Heart right ventricle (tissue), 16 donors: ENCODE results near the gene CDH23. TPM values are rescaled to one million over a fixed set of nuclear protein-coding genes. Genes with fewer than 3 reads are reported as not detected.

Experiments used
- ATAC-seq, 8 donors: fragments of 200-7000 bp; cut with Tn5 transposase; one replicate each; pipeline ENCODE4 v1.9.1; 2020; ENCODE audit warnings: mild to moderate bottlenecking in 8 of 8, moderate library complexity in 8 of 8, moderate number of reproducible peaks in 1 of 8
- DNase-seq, 2 donors: peaks; one replicate each; pipeline ENCODE4 v3.0.0-alpha.2; 2020
- H3K27ac ChIP-seq, 10 donors: fragments of 200-600 bp; sonication (generic) in 2 of 10; one replicate each; pipeline versions ENCODE4 v1.5.0 to v1.8.0; 2020 to 2022; ENCODE audit warnings: mild to moderate bottlenecking in 3 of 10
- H3K27me3 ChIP-seq, 7 donors: fragments of 200-600 bp; one replicate each; pipeline ENCODE4 v1.8.0; 2021 to 2022; ENCODE audit warnings: mild to moderate bottlenecking in 2 of 7
- H3K36me3 ChIP-seq, 9 donors: fragments of 200-600 bp; sonication (generic) in 1 of 9; one replicate each; pipeline versions ENCODE4 v1.5.0 to v1.8.0; 2020 to 2022; ENCODE audit warnings: mild to moderate bottlenecking in 2 of 9
- H3K4me1 ChIP-seq, 9 donors: fragments of 200-600 bp; sonication (generic) in 1 of 9; one replicate each; pipeline versions ENCODE4 v1.5.0 to v1.8.0; 2020 to 2022; ENCODE audit warnings: mild to moderate bottlenecking in 4 of 9
- H3K4me3 ChIP-seq, 10 donors: fragments of 200-600 bp; sonication (generic) in 2 of 10; one replicate each; pipeline versions ENCODE4 v1.5.0 to v1.8.0; 2020 to 2022; ENCODE audit warnings: mild to moderate bottlenecking in 7 of 10, moderate library complexity in 2 of 10
- H3K9me3 ChIP-seq, 11 donors: fragments of 200-600 bp in 10 of 11; sonication (generic) in 2 of 11; one replicate each; pipeline versions ENCODE4 v1.5.0 to v1.8.0; 2013 to 2022; ENCODE audit warnings: mild to moderate bottlenecking in 2 of 11, control low read depth in 1 of 11, moderate library complexity in 1 of 11
- WGBS, 2 donors: extraction: QIAGEN DNeasy Blood & Tissue Kit; methylation state at CpG; one replicate each; pipeline ENCODE4 v1.1.7; 2013; ENCODE audit warnings: inconsistent platforms in 1 of 2; 5-methylcytosine and 5-hydroxymethylcytosine counted together
- intact Hi-C, 10 donors: fragments of 100-400 bp; cut with DNase I; formaldehyde crosslinking; loops; one replicate each; pipeline versions ENCODE4 v1.11.1 to v1.14.2; 2022
- polyA plus RNA-seq, 2 donors: library from polyadenylated mRNA; stranded (reverse); fragments of 200-250 nt; gene quantifications; one replicate each; pipeline ENCODE4 v1.2.3, GENCODE V29; 2013
- total RNA-seq, 10 donors: library from RNA; stranded (reverse); fragmentation: NEBNext Ultra II Directional in 3 of 10; extraction: Animal tissue kit (Norgen Biotek cat#: 25700) in 3 of 10; gene quantifications; one replicate each; pipeline versions ENCODE4 v1.2.1 to v1.2.4, GENCODE V29; 2021 to 2023
- TF ChIP-seq, protein P1 (sequence below), 9 donors: fragments of 200-600 bp; sonication (generic) in 2 of 9; IDR thresholded peaks; one replicate each; pipeline versions ENCODE4 v1.5.0 to v1.8.0; 2021 to 2022; ENCODE audit warnings: antibody characterized with exemption in 9 of 9, mild to moderate bottlenecking in 5 of 9, moderate library complexity in 1 of 9
- donor health status: Arrhythmogenic right ventricular cardiomyopathy.
- donor health status: ischemic (EF 13 %, LVEDD 7.1; RV severe dilation, severe dysfunction).
- donor health status: healthy with polysubstance abuse.
- donor health status: DM: no; HTN: yes; CAD: no.
- donor health status: DM: no; HTN: no; CAD: no.
- donor health status: ischemic (EF 25% LVEDD 6.9; RV normal size, moderate dysfunction).
- donor health status: ischemic (EF 25% LVEDD 5.7; RV mildly dilated, moderate dysfunction).
- donor health status: healthy.
- donor health status: DM: yes; HTN: yes; CAD: no.
- donor health status: Ischemic cardiomyopathy.
- donor health status: ischemic (EF 35%, LVEDD 5.7; RV mildly dilated, moderate dysfunction).
- donor health status: nonischemic (EF 11% LVEDD 7.7; RV severe dilation, severe dysfunction).
- donor health status: DM: yes; HTN: yes; CAD: no.
- donor health status: PGD.
- donor health status: ischemic (EF 29% LVEDD 5.4; RV normal size, mild dysfunction).
- donor health status: nonischemic (EF 23%, LVEDD 6.1; RV moderate dilation, normal function).

CDH23 gene
- total and polyA plus RNA-seq, 12 donors = 1.1 to 7.7 (median 4.6) TPM

- Histone ChIP-seq H3K27me3 (no peaks in the 10 kb centered on the region), H3K4me3 (no peak overlapping the region), H3K27ac (no peak overlapping the region), H3K9me3 (no peaks in the 10 kb centered on the region), H3K36me3 (no peaks in the 10 kb centered on the region), H3K4me1 (peaks cover 6 to 22% (median 18%) of the 10 kb centered on the region in 9 donors)
- ATAC-seq (no peak), DNase-seq (no peak)
- 93 to 94% methylated on average over 11 of the region's 11 CpGs for WGBS, 2 donors
- TF ChIP-seq, protein P1, sequence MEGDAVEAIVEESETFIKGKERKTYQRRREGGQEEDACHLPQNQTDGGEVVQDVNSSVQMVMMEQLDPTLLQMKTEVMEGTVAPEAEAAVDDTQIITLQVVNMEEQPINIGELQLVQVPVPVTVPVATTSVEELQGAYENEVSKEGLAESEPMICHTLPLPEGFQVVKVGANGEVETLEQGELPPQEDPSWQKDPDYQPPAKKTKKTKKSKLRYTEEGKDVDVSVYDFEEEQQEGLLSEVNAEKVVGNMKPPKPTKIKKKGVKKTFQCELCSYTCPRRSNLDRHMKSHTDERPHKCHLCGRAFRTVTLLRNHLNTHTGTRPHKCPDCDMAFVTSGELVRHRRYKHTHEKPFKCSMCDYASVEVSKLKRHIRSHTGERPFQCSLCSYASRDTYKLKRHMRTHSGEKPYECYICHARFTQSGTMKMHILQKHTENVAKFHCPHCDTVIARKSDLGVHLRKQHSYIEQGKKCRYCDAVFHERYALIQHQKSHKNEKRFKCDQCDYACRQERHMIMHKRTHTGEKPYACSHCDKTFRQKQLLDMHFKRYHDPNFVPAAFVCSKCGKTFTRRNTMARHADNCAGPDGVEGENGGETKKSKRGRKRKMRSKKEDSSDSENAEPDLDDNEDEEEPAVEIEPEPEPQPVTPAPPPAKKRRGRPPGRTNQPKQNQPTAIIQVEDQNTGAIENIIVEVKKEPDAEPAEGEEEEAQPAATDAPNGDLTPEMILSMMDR (IDR thresholded peaks at IDR 0.05) = no peak
- intact Hi-C loops = no loop called here
These were observed 153.2 kb downstream of the CDH23 start for GRCh38 chr10:71549766-71550533.

- no peak for ATAC-seq
- no peaks in the 10 kb centered on the region for H3K27me3 ChIP-seq
- intact Hi-C loops = no loop called here
- H3K27ac ChIP-seq = no peak overlapping the region
- H3K4me3 ChIP-seq = no peak overlapping the region
- no peaks in the 10 kb centered on the region for H3K36me3 ChIP-seq
- TF ChIP-seq, protein P1 (IDR thresholded peaks at IDR 0.05) = no peak
- DNase-seq = no peak
- peaks cover 6 to 22% (median 18%) of the 10 kb centered on the region in 9 donors for H3K4me1 ChIP-seq
- WGBS, 2 donors = 81% methylated on average over 7 of the region's 7 CpGs
- no peaks in the 10 kb centered on the region for H3K9me3 ChIP-seq
These were observed 153.9 kb downstream of the CDH23 start for GRCh38 chr10:71550628-71551027.

DNA sequence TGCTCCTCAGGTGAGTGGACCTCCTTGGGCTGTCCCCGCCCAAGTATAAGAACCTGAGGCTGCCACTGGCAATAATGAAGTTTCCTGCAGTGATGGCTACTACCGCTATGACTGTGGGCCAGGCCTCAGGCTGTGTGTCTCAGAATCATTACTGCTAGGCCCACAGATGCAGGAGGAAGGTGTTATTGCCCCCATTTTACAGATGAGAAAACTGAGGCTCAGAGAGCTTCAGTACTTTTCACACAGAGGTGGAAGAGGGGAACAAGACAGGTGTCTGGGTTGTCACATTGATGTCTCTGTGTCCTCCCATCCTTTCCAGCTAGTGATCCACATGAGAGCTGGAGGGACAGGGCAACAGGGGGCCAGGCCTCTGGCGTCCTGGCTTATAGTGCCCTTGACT lies 155.2 kb downstream of the CDH23 start:
- TF ChIP-seq, protein P1 (IDR thresholded peaks at IDR 0.05) = no peak
- H3K4me3 ChIP-seq = no peak overlapping the region
- no peak for ATAC-seq
- H3K9me3 ChIP-seq = no peaks in the 10 kb centered on the region
- H3K27ac ChIP-seq = no peak overlapping the region
- intact Hi-C loops = no loop called here
- no peaks in the 10 kb centered on the region for H3K36me3 ChIP-seq
- 96 to 97% methylated on average over 3 of the region's 3 CpGs for WGBS, 2 donors
- H3K27me3 ChIP-seq = no peaks in the 10 kb centered on the region
- DNase-seq = no peak
- peaks cover 6 to 22% (median 16%) of the 10 kb centered on the region in 9 donors for H3K4me1 ChIP-seq

DNA sequence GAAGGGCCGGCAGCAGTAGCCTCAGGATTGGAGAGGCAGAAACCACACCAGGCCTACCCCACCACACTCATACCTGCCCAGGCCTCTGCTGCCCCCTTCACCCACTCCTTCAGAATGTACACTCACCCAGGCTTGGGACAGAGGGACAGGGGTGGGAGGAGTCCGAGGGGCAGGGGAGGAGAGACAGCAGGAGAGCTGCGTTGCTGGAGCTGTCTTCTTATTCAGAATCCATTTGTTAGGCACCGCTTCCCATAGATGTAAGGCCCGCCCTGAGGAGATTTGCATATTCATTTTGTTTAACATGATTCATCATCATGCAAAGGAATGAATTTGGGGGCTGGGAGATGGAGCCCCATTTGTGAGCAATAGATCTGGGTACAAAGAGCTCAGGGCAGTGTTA lies 156.7 kb downstream of the CDH23 start:
- H3K9me3 ChIP-seq = no peaks in the 10 kb centered on the region
- intact Hi-C loops = no loop called here
- TF ChIP-seq, protein P1 (IDR thresholded peaks at IDR 0.05) = no peak
- no peak overlapping the region for H3K4me3 ChIP-seq
- H3K4me1 ChIP-seq = peaks cover 0 to 8% (median 1%) of the 10 kb centered on the region in 9 donors
- no peaks in the 10 kb centered on the region for H3K36me3 ChIP-seq
- DNase-seq (no peak), ATAC-seq (peak in 1 of 8 donors; percentile 17)
- 69 to 74% methylated on average over 5 of the region's 5 CpGs for WGBS, 2 donors
- no peaks in the 10 kb centered on the region for H3K27me3 ChIP-seq
- no peak overlapping the region for H3K27ac ChIP-seq
